ENCODE results near the gene KIF13A. TPM values are rescaled to one million over a fixed set of nuclear protein-coding genes. Genes with fewer than 3 reads are reported as not detected.

The KIF13A gene
- total and polyA plus RNA-seq, 2 donors from 2014 or later: 12.6 to 35.9 TPM

Other genes starting within 250 kb of the KIF13A start
- 2.0 TPM for gene NHLRC1, start 135.0 kb upstream of the KIF13A start, total RNA-seq
- 1.8 TPM for gene NHLRC1, start 135.0 kb upstream of the KIF13A start, polyA plus RNA-seq (ENCODE audit: insufficient read depth, low read depth, low replicate concordance)
- gene TPMT, start 167.4 kb upstream of the KIF13A start, total RNA-seq: 21.8 TPM
- gene TPMT, start 167.4 kb upstream of the KIF13A start, polyA plus RNA-seq (ENCODE audit: insufficient read depth, low read depth, low replicate concordance): 67.8 TPM
- gene KDM1B, start 167.8 kb upstream of the KIF13A start, total RNA-seq: 20.5 TPM
- gene KDM1B, start 167.8 kb upstream of the KIF13A start, polyA plus RNA-seq (ENCODE audit: insufficient read depth, low read depth, low replicate concordance): 3.9 TPM

Measured in kidney (tissue), 2 donors.